Astrocyte (in vitro differentiated cells and primary cell): ENCODE results near the gene PITX1.

Source experiments
- CTCF ChIP-seq: IDR thresholded peaks from 2 replicates; pipeline ENCODE4 v1.5.1; 2011; ENCODE audit warnings: low read depth, mild to moderate bottlenecking, inconsistent platforms, low read length, moderate library complexity; ENCODE audit not compliant: insufficient read depth
- EZH2 ChIP-seq: IDR thresholded peaks from 2 replicates; pipeline ENCODE4 v1.6.1; 2012; ENCODE audit warnings: mild to moderate bottlenecking, low read length, inconsistent platforms; ENCODE audit not compliant: insufficient read depth

DNA sequence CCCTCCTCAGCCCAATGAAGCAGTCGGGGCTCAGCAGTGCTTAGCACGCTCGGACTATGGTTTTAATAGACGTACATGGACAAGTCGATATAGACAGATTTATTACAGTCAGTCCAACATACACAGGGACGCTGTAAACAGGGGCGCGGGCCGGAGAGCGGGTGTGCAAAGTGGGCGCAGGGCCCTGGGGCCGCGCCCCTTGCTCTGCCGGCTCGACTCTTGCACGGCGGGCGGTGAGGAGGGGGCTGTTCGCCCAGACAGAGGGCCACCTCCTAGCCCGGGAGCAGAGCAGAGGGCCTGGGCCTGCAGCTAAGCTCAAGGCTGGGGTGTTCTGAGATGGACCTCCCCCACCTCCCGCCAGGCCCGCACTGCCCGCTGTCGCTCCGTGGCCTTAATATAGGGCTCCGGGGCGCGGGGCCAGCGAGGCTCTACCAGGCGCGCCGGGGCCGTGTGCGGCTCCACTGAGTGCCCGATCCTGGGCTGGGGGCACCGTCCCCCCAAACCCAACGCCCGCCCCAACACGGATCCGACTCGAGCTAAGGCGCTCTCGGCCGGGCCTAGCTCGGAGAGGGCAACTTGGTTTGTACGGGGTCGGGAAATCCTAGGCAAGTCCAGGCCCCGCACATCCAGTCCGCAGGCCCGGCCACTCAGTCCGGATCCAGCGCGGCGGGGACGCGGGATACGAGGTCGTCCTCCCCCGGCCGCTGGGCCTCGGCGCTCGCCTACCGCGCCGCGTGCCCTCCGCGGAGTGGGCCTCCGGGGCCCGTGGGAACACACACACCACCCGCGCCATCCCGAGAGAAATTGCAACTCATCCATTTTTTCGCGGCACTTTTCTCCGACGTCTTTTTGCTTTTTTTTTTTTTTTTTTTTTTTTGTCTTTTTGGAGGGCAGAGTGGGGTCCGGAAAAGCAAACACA, 6.1 kb downstream of the PITX1 start:
- TF ChIP-seq CTCF: no peak
- TF ChIP-seq EZH2: peak; percentile 98
